ENCODE results near the gene AZU1. TPM values are rescaled to one million over a fixed set of nuclear protein-coding genes. Genes with fewer than 3 reads are reported as not detected.
"Not testable (repeated sequence)": the region's sequence is repeated elsewhere in the genome, so short reads cannot be mapped to it uniquely, and the experiment has no call there.

AZU1 gene
- total RNA-seq, 5 donors from 2014 or later (not counting 1 experiment from before 2014, with no cell fraction given): 0.20 to 1.2 (median 0.38) TPM

- DNase-seq (no peak), ATAC-seq (replicated peaks in 1 of 4) (no peak)
- H3K27me3 ChIP-seq (replicated peaks in 1 of 2; ENCODE audit: control insufficient read depth in 2 of 2, extremely low read depth in 1 of 2, insufficient read depth in 2 of 2, low read length in 1 of 2): no peaks in the 10 kb centered on the region
- Mint-ChIP-seq H3K27ac (peak overlapping the region in 1 of 2 donors; percentile 28), H3K4me3 (no peak overlapping the region), H3K9me3 (no peaks in the 10 kb centered on the region), H3K4me1 (peaks cover 10 to 15% (median 12%) of the 10 kb centered on the region in 3 donors), H3K27me3 (no peaks in the 10 kb centered on the region), H3K36me3 (peaks cover 15% of the 10 kb centered on the region)
- H3K4me3 ChIP-seq (ENCODE audit: control insufficient read depth in 1 of 2, extremely low read depth in 1 of 2, low read length in 1 of 2): no peak overlapping the region
- H3K4me1 ChIP-seq (ENCODE audit: control insufficient read depth in 1 of 2, extremely low read depth in 1 of 2, insufficient read depth in 2 of 2, low read length in 2 of 2): peaks cover 2 to 30% of the 10 kb centered on the region in 2 experiments
- ChIA-PET POLR2A (interaction anchor here in 1 of 2 donors (0.6 kb wide), 1 partner anchor 77 kb away, joined by 5 read pairs; no protein-coding TSS in a partner anchor), CTCF (interaction anchor here in 1 of 2 donors (0.6 to 1.4 kb wide), 2 partner anchors 12 to 51 kb away, joined by 3 to 4 read pairs; no protein-coding TSS in a partner anchor)
- peaks cover 15 to 18% of the 10 kb centered on the region in 2 donors for H3K36me3 ChIP-seq (ENCODE audit: control insufficient read depth in 2 of 2, extremely low read depth in 1 of 2, insufficient read depth in 1 of 2, low read length in 1 of 2)
- WGBS (ENCODE audit: insufficient coverage): 100% methylated on average over 21 of the region's 28 CpGs
- H3K9me3 ChIP-seq: no peaks in the 10 kb centered on the region
- H3K27ac ChIP-seq (ENCODE audit: low read length): no peak overlapping the region
Measured at GRCh38 chr19:875265-875879, 47.7 kb downstream of the AZU1 start.

DNA sequence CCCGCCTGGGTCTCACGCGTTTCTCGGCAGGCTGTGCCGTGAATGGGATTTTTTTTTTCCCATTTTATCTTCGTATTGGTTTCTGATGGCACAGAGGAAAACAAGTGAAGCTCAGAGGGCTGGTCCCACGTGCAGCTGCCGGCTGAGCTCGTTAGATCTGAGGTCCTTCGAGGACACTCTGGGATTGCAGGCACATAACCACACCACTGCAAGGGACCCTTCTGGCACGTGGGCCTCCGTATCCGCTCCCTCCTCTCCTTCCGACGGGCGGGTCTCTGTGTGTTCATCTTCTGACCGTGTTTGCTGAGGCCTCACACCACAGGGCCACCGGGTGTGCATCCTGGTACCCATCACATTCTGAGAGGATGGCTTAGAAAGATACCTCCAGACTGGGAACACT, 48.5 kb downstream of the AZU1 start:
- WGBS (ENCODE audit: insufficient coverage): 90% methylated on average over 8 of the region's 18 CpGs
- DNase-seq: no peak
- H3K4me1 Mint-ChIP-seq: peaks cover 10 to 15% (median 12%) of the 10 kb centered on the region in 3 donors
- Histone ChIP-seq H3K4me3 (ENCODE audit: control insufficient read depth in 1 of 2, extremely low read depth in 1 of 2, low read length in 1 of 2) (no peak overlapping the region), H3K27ac (ENCODE audit: low read length) (no peak overlapping the region), H3K9me3 (no peaks in the 10 kb centered on the region), H3K27me3 (replicated peaks in 1 of 2; ENCODE audit: control insufficient read depth in 2 of 2, extremely low read depth in 1 of 2, insufficient read depth in 2 of 2, low read length in 1 of 2) (no peaks in the 10 kb centered on the region), H3K4me1 (ENCODE audit: control insufficient read depth in 1 of 2, extremely low read depth in 1 of 2, insufficient read depth in 2 of 2, low read length in 2 of 2) (peaks cover 2 to 30% of the 10 kb centered on the region in 2 experiments), H3K36me3 (ENCODE audit: control insufficient read depth in 2 of 2, extremely low read depth in 1 of 2, insufficient read depth in 1 of 2, low read length in 1 of 2) (peaks cover 15 to 20% of the 10 kb centered on the region in 2 donors)
- no peak overlapping the region for H3K27ac Mint-ChIP-seq
- ATAC-seq (replicated peaks in 1 of 4): no peak
- no peak overlapping the region for H3K4me3 Mint-ChIP-seq
- ChIA-PET CTCF (interaction anchor here in 1 of 2 donors (1.4 kb wide), 1 partner anchor 13 kb away, joined by 3 read pairs; no protein-coding TSS in a partner anchor), POLR2A (no interaction called here)
- H3K27me3 Mint-ChIP-seq: no peaks in the 10 kb centered on the region
- H3K9me3 Mint-ChIP-seq: no peaks in the 10 kb centered on the region
- peaks cover 14% of the 10 kb centered on the region for H3K36me3 Mint-ChIP-seq

DNA sequence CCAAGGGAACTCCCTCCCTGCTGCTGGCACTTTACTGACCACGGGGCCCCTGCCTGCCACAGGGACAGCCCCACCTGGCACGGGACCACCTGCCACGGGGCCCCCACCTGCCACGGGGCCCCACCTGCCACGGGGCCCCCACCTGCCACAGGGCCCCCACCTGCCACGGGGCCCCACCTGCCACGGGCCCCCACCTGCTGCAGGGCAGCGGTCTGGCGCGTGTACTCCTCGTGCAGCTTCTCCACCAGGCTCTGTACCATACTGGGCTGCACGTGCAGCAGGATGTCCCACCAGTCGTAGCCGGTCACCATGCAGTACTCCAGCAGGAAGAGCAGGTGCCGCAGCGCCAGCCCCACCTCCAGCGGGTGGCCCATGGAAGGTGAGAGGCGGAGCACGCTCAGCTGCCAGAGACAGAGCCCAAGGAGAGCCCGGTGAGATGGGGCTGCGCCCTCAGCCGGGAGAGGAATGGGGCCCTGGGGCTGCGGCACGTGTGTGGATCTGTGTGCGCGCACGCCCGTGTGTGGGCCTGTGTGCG, 49.2 kb downstream of the AZU1 start:
- H3K4me3 Mint-ChIP-seq: no peak overlapping the region
- POLR2A ChIA-PET: interaction anchor here in 1 of 2 donors (0.6 kb wide), 1 partner anchor 29 kb away, joined by 4 read pairs; no protein-coding TSS in a partner anchor
- WGBS (ENCODE audit: insufficient coverage): 89% methylated on average over 29 of the region's 29 CpGs
- H3K27ac ChIP-seq (ENCODE audit: low read length): no peak overlapping the region
- DNase-seq: no peak
- peaks cover 22 to 25% of the 10 kb centered on the region in 2 donors for H3K36me3 ChIP-seq (ENCODE audit: control insufficient read depth in 2 of 2, extremely low read depth in 1 of 2, insufficient read depth in 1 of 2, low read length in 1 of 2)
- H3K4me1 ChIP-seq (ENCODE audit: control insufficient read depth in 1 of 2, extremely low read depth in 1 of 2, insufficient read depth in 2 of 2, low read length in 2 of 2): peaks cover 2 to 24% of the 10 kb centered on the region in 2 experiments
- CTCF ChIA-PET: no interaction called here
- H3K36me3 Mint-ChIP-seq: peaks cover 11% of the 10 kb centered on the region
- no peaks in the 10 kb centered on the region for H3K9me3 Mint-ChIP-seq
- H3K27me3 ChIP-seq (replicated peaks in 1 of 2; ENCODE audit: control insufficient read depth in 2 of 2, extremely low read depth in 1 of 2, insufficient read depth in 2 of 2, low read length in 1 of 2): no peaks in the 10 kb centered on the region
- no peak for ATAC-seq (replicated peaks in 1 of 4)
- H3K4me1 Mint-ChIP-seq: peaks cover 9 to 12% (median 10%) of the 10 kb centered on the region in 3 donors
- no peaks in the 10 kb centered on the region for H3K9me3 ChIP-seq
- no peaks in the 10 kb centered on the region for H3K27me3 Mint-ChIP-seq
- no peak overlapping the region for H3K4me3 ChIP-seq (ENCODE audit: control insufficient read depth in 1 of 2, extremely low read depth in 1 of 2, low read length in 1 of 2)
- no peak overlapping the region for H3K27ac Mint-ChIP-seq

DNA sequence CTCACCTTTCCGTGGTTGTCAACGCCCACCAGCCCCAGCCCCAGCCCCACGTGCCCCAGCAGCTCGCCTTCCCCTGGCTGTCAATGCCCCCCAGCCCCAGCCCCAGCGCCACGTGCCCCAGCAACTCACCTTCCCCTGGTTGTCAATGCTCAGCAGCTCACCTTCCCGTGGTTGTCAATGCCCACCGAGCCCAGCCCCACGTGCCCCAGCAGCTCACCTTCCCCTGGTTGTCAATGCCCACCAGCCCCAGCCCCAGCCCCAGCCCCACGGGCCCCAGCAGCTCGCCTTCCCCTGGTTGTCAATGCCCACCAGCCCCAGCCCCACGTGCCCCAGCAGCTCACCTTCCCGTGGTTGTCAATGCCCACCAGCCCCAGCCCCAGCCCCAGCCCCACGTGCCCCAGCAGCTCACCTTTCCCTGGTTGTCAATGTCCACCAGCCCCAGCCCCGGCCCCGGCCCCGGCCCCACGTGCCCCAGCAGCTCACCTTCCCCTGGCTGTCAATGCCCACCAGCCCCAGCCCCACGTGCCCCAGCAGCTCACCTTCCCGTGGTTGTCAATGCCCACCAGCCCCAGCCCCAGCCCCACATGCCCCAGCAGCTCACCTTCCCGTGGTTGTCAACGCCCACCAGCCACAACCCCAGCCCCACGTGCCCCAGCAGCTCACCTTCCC, 50.5 kb downstream of the AZU1 start:
- H3K9me3 ChIP-seq; H3K4me1 Mint-ChIP-seq; ATAC-seq (replicated peaks in 1 of 4); DNase-seq; H3K27ac Mint-ChIP-seq; H3K27ac ChIP-seq (ENCODE audit: low read length); H3K4me3 Mint-ChIP-seq; H3K27me3 Mint-ChIP-seq; H3K4me3 ChIP-seq (ENCODE audit: control insufficient read depth in 1 of 2, extremely low read depth in 1 of 2, low read length in 1 of 2); H3K27me3 ChIP-seq (replicated peaks in 1 of 2; ENCODE audit: control insufficient read depth in 2 of 2, extremely low read depth in 1 of 2, insufficient read depth in 2 of 2, low read length in 1 of 2); H3K9me3 Mint-ChIP-seq: not testable (repeated sequence)
- peaks cover 0 to 16% of the 10 kb centered on the region in 2 experiments for H3K4me1 ChIP-seq (ENCODE audit: control insufficient read depth in 1 of 2, extremely low read depth in 1 of 2, insufficient read depth in 2 of 2, low read length in 2 of 2)
- WGBS (ENCODE audit: insufficient coverage): 77% methylated on average over 12 of the region's 23 CpGs
- H3K36me3 Mint-ChIP-seq: peaks cover 11% of the 10 kb centered on the region
- peaks cover 22 to 37% of the 10 kb centered on the region in 2 donors for H3K36me3 ChIP-seq (ENCODE audit: control insufficient read depth in 2 of 2, extremely low read depth in 1 of 2, insufficient read depth in 1 of 2, low read length in 1 of 2)
- ChIA-PET POLR2A (interaction anchor here in 1 of 2 donors (0.6 to 1.2 kb wide), 2 partner anchors 12 to 182 kb away, joined by 3 read pairs; no protein-coding TSS in a partner anchor), CTCF (interaction anchor here (0.6 to 1.0 kb wide), 3 partner anchors 78 to 124 kb away, joined by 5 to 9 read pairs (median 5); no protein-coding TSS in a partner anchor)

DNA sequence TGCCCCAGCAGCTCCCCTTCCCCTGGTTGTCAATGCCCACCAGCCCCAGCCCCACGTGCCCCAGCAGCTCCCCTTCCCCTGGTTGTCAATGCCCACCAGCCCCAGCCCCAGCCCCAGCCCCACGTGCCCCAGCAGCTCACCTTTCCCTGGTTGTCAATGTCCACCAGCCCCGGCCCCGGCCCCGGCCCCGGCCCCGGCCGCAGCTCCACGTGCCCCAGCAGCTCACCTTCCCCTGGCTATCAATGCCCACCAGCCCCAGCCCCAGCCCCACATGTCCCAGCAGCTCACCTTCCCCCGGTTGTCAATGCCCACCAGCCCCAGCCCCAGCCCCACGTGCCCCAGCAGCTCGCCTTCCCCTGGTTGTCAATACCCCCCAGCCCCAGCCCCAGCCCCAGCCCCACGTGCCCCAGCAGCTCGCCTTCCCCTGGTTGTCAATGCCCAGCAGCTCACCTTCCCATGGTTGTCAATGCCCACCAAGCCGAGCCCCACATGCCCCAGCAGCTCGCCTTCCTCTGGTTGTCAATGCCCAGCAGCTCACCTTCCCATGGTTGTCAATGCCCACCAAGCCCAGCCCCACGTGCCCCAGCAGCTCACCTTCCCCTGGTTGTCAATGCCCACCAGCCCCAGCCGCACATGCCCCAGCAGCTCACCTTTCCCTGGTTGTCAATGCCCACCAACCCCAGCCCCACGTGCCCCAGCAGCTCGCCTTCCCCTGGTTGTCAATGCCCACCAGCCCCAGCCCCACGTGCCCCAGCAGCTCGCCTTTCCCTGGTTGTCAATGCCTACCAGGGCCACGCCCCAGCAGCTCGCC, 51.3 kb downstream of the AZU1 start:
- H3K27ac ChIP-seq (ENCODE audit: low read length); H3K4me3 Mint-ChIP-seq; H3K9me3 ChIP-seq; ATAC-seq (replicated peaks in 1 of 4); H3K4me3 ChIP-seq (ENCODE audit: control insufficient read depth in 1 of 2, extremely low read depth in 1 of 2, low read length in 1 of 2); H3K27me3 ChIP-seq (replicated peaks in 1 of 2; ENCODE audit: control insufficient read depth in 2 of 2, extremely low read depth in 1 of 2, insufficient read depth in 2 of 2, low read length in 1 of 2); H3K4me1 Mint-ChIP-seq; H3K27ac Mint-ChIP-seq; H3K27me3 Mint-ChIP-seq; DNase-seq; H3K9me3 Mint-ChIP-seq; H3K4me1 ChIP-seq (ENCODE audit: control insufficient read depth in 1 of 2, extremely low read depth in 1 of 2, insufficient read depth in 2 of 2, low read length in 2 of 2): not testable (repeated sequence)
- ChIA-PET POLR2A (interaction anchor here in 1 of 2 donors (0.6 to 1.2 kb wide), 2 partner anchors 13 to 181 kb away, joined by 3 read pairs; no protein-coding TSS in a partner anchor), CTCF (interaction anchor here (0.6 to 1.1 kb wide), 4 partner anchors 8 to 124 kb away, joined by 3 to 9 read pairs (median 6); no protein-coding TSS in a partner anchor)
- peaks cover 13% of the 10 kb centered on the region for H3K36me3 Mint-ChIP-seq
- 93% methylated on average over 15 of the region's 24 CpGs for WGBS (ENCODE audit: insufficient coverage)
- H3K36me3 ChIP-seq (ENCODE audit: control insufficient read depth in 2 of 2, extremely low read depth in 1 of 2, insufficient read depth in 1 of 2, low read length in 1 of 2): peaks cover 20 to 45% of the 10 kb centered on the region in 2 donors
